ENCODE data around the gene TRAP1. TPM values are rescaled to one million over a fixed set of nuclear protein-coding genes. Genes with fewer than 3 reads are reported as not detected.

Gene TRAP1
- total RNA-seq, 3 donors from 2014 or later, result 56.9 to 94.5 (median 69.1) TPM

- H3K9me3 ChIP-seq, result no peaks in the 10 kb centered on the region
- TF ChIP-seq CTCF (IDR thresholded peaks at IDR 0.05), result no peak
- no peak overlapping the region for H3K4me3 ChIP-seq
- no peaks in the 10 kb centered on the region for H3K4me1 ChIP-seq (ENCODE audit: low read depth)
- no peak for DNase-seq
- peaks cover 35% of the 10 kb centered on the region for H3K36me3 ChIP-seq (ENCODE audit: low read depth)
- no peak for ATAC-seq
- intact Hi-C loops (cut with DNase I, micrococcal nuclease), result no loop called here
These were observed 14.8 kb upstream of the TRAP1 start for GRCh38 chr16:3732171-3732570.

GRCh38 chr16:3731126-3731935, 14.0 kb upstream of the TRAP1 start:
- H3K36me3 ChIP-seq (ENCODE audit: low read depth), result peaks cover 35% of the 10 kb centered on the region
- no peak overlapping the region for H3K4me3 ChIP-seq
- DNase-seq (no peak), ATAC-seq (no peak)
- H3K9me3 ChIP-seq, result no peaks in the 10 kb centered on the region
- intact Hi-C loops (cut with DNase I, micrococcal nuclease), result no loop called here
- H3K4me1 ChIP-seq (ENCODE audit: low read depth), result no peaks in the 10 kb centered on the region
- TF ChIP-seq CTCF (IDR thresholded peaks at IDR 0.05), result no peak

- peaks cover 30% of the 10 kb centered on the region for H3K36me3 ChIP-seq (ENCODE audit: low read depth)
- H3K4me1 ChIP-seq (ENCODE audit: low read depth), result no peaks in the 10 kb centered on the region
These were observed 13.1 kb upstream of the TRAP1 start for GRCh38 chr16:3730161-3731125.

GRCh38 chr16:3729161-3730112, 12.1 kb upstream of the TRAP1 start:
- intact Hi-C loops (cut with DNase I, micrococcal nuclease), result no loop called here
- Histone ChIP-seq H3K4me1 (ENCODE audit: low read depth) (no peaks in the 10 kb centered on the region), H3K9me3 (no peaks in the 10 kb centered on the region), H3K36me3 (ENCODE audit: low read depth) (peaks cover 24% of the 10 kb centered on the region), H3K4me3 (no peak overlapping the region)
- no peak for TF ChIP-seq CTCF (IDR thresholded peaks at IDR 0.05)
- DNase-seq (peak in 1 of 3 donors; percentile 23), ATAC-seq (no peak)

More at GRCh38 chr16:3730161-3731125, 13.1 kb upstream of the TRAP1 start:
- Histone ChIP-seq H3K9me3 (no peaks in the 10 kb centered on the region), H3K4me3 (no peak overlapping the region)
- DNase-seq, result peak in 1 of 3 donors; percentile 17
- no peak for TF ChIP-seq CTCF (IDR thresholded peaks at IDR 0.05)
- no peak for ATAC-seq
- intact Hi-C loops (cut with DNase I, micrococcal nuclease), result no loop called here
